ENCODE measurements around the gene BPNT1.
"Not testable (repeated sequence)": the region's sequence is repeated elsewhere in the genome, so short reads cannot be mapped to it uniquely, and the experiment has no call there.

The BPNT1 gene

GRCh38 chr1:220123889-220124288, 34.3 kb upstream of the BPNT1 start:
- peak; percentile 31 for DNase-seq (ENCODE audit: low read depth)
- TF ChIP-seq, protein P1, sequence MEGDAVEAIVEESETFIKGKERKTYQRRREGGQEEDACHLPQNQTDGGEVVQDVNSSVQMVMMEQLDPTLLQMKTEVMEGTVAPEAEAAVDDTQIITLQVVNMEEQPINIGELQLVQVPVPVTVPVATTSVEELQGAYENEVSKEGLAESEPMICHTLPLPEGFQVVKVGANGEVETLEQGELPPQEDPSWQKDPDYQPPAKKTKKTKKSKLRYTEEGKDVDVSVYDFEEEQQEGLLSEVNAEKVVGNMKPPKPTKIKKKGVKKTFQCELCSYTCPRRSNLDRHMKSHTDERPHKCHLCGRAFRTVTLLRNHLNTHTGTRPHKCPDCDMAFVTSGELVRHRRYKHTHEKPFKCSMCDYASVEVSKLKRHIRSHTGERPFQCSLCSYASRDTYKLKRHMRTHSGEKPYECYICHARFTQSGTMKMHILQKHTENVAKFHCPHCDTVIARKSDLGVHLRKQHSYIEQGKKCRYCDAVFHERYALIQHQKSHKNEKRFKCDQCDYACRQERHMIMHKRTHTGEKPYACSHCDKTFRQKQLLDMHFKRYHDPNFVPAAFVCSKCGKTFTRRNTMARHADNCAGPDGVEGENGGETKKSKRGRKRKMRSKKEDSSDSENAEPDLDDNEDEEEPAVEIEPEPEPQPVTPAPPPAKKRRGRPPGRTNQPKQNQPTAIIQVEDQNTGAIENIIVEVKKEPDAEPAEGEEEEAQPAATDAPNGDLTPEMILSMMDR (IDR thresholded peaks at IDR 0.05; ENCODE audit: insufficient read depth, low read depth, low read length, missing control alignments): peak; percentile 19
- H3K4me3 ChIP-seq (ENCODE audit: low read depth, low read length): no peak overlapping the region

DNA sequence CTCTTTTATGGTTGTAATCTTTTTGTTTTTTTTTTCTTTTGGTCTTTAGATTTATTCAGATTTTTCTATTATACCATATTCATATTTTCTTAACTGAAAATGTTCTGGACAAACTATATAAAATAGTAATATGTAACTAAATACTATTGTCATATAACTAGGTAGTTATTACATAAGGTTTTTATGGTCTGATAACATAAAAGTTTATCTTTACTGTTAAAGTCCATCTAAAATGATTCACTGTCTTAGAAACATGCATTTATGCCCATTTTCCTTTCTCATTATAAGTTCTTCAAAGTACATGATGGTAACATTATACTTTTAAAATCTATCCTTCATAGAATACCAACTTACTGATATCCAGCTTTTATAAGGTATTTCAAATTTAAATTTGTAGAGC, 33.5 kb upstream of the BPNT1 start:
- no peak for DNase-seq (ENCODE audit: low read depth)
- TF ChIP-seq, protein P1 (IDR thresholded peaks at IDR 0.05; ENCODE audit: insufficient read depth, low read depth, low read length, missing control alignments): no peak
- H3K4me3 ChIP-seq (ENCODE audit: low read depth, low read length): no peak overlapping the region

- DNase-seq (ENCODE audit: low read depth): no peak
- no peak overlapping the region for H3K4me3 ChIP-seq (ENCODE audit: low read depth, low read length)
- TF ChIP-seq, protein P1 (IDR thresholded peaks at IDR 0.05; ENCODE audit: insufficient read depth, low read depth, low read length, missing control alignments): no peak
Observed at GRCh38 chr1:220121791-220122530, 32.4 kb upstream of the BPNT1 start.

GRCh38 chr1:220119043-220119512, 29.5 kb upstream of the BPNT1 start:
- TF ChIP-seq, protein P1 (IDR thresholded peaks at IDR 0.05; ENCODE audit: insufficient read depth, low read depth, low read length, missing control alignments): no peak
- H3K4me3 ChIP-seq (ENCODE audit: low read depth, low read length): no peak overlapping the region
- no peak for DNase-seq (ENCODE audit: low read depth)

GRCh38 chr1:220113136-220113695, 23.6 kb upstream of the BPNT1 start:
- TF ChIP-seq, protein P1 (IDR thresholded peaks at IDR 0.05; ENCODE audit: insufficient read depth, low read depth, low read length, missing control alignments): peak; percentile 59
- no peak overlapping the region for H3K4me3 ChIP-seq (ENCODE audit: low read depth, low read length)
- peak; percentile 61 for DNase-seq (ENCODE audit: low read depth)

DNA sequence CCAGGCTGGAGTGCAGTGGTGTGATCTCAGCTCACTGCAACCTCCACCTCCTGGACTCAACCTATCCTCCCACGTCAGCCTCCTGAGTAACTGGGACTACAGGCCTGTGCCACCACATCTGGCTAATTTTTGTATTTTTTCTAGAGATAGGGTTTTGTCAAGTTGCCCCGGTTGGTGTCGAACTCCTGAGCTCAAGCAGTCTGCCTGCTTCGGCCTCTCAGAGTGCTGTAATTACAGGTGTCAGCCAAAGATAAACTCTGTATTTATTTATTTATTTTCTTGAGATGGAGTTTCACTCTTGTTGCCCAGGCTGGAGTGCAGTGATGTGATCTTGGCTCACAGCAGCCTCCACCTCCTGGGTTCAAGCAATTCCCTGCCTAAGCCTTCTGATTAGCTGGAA, 23.0 kb upstream of the BPNT1 start:
- H3K4me3 ChIP-seq (ENCODE audit: low read depth, low read length); DNase-seq (ENCODE audit: low read depth): not testable (repeated sequence)

GRCh38 chr1:220110473-220110872, 20.9 kb upstream of the BPNT1 start:
- H3K4me3 ChIP-seq (ENCODE audit: low read depth, low read length); DNase-seq (ENCODE audit: low read depth): not testable (repeated sequence)

DNA sequence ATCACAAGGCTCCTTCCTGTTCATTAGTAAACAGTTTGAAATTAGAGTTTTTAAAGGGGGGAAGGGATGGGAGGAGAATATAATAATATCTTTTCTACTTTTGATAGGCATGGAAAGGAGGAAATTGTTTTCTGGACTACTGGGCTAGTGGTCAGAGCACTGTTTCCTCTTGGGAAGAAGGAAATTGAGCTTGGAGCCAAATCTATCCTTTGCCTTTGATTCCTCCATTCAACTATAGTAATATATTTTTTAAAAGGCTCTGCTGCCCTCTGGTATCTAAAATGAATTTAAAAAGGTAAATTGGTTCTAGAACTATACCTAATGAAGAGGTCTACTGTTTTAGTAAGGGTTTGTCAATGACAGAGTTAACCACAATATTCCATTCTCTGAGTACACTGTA, 10.2 kb upstream of the BPNT1 start:
- DNase-seq (ENCODE audit: low read depth): no peak
- TF ChIP-seq, protein P1 (IDR thresholded peaks at IDR 0.05; ENCODE audit: insufficient read depth, low read depth, low read length, missing control alignments): no peak
- H3K4me3 ChIP-seq (ENCODE audit: low read depth, low read length): no peak overlapping the region
